HCT116 (cell line): Measurements from ENCODE around the gene MYBPC3. TPM values are rescaled to one million over a fixed set of nuclear protein-coding genes. Genes with fewer than 3 reads are reported as not detected.

Source experiments
- ATAC-seq: fragments of 200-7000 bp; cut with Tn5 transposase; 2 replicates; pipeline ENCODE4 v1.9.1; 2020; ENCODE audit warnings: mild to moderate bottlenecking, moderate library complexity
- BruUV-seq: library from RNA; stranded (reverse); fragments of 400-500 nt; replicated peaks from 2 replicates; lab custom pipeline; 2021; lab: Mats Ljungman, UMichigan
- CTCF ChIA-PET: fragments of 300-600 bp; sonication (Branson Sonifier 250); formaldehyde crosslinking; loops from one replicate; lab custom pipeline; 2021; ENCODE audit warnings: antibody characterized with exemption; lab: Charles Lee
- POLR2A ChIA-PET: fragments of 300-600, 350-600 bp; sonication (Branson Sonifier 250); formaldehyde crosslinking; loops from one replicate; lab custom pipeline; 2021; ENCODE audit warnings: antibody characterized with exemption; lab: Charles Lee
- RAD21 ChIA-PET, 2 experiments: fragments of 300-600 bp; sonication (Branson Sonifier 250); formaldehyde crosslinking; loops; one replicate each; lab custom pipeline; 2023; ENCODE audit warnings: low total read pairs in 2 of 2; ENCODE audit not compliant: uncharacterized antibody in 2 of 2, unreplicated experiment in 2 of 2, low non-redundant PET in 1 of 2; lab: Charles Lee
- DNase-seq: peaks from one replicate; pipeline ENCODE4 v3.0.0-alpha.2; 2010; ENCODE audit warnings: low read depth, low spot score
- H2AFZ ChIP-seq: fragments of 200-600 bp; shearing (Covaris generic), sonication (generic); 2 replicates; pipeline ENCODE4 v1.6.1; 2017; ENCODE audit warnings: low read depth, mixed run types, mixed read lengths, antibody characterized with exemption, low read length; ENCODE audit not compliant: poor library complexity, severe bottlenecking
- H3K27ac ChIP-seq: 2 replicates; pipeline ENCODE4 v1.5.1; 2012; ENCODE audit warnings: low read depth, low read length
- H3K27me3 ChIP-seq: fragments of 200-600 bp; sonication (generic); 2 replicates; pipeline ENCODE4 v1.6.1; 2016; ENCODE audit warnings: mixed run types, low read length, mixed read lengths; ENCODE audit not compliant: insufficient read depth
- H3K36me3 ChIP-seq, 2 experiments: fragments of 200-500 bp in 1 of 2; fragments of 200-600 bp in 1 of 2; sonication (Bioruptor generic) in 1 of 2; sonication (generic) in 1 of 2; 2 replicates each; pipeline versions ENCODE4 v1.5.1 to v1.6.1; 2014 to 2016; ENCODE audit warnings: low read length in 2 of 2, inconsistent platforms in 1 of 2, mixed read lengths in 1 of 2, mixed run types in 1 of 2; ENCODE audit not compliant: insufficient read depth in 2 of 2, control insufficient read depth in 1 of 2
- H3K4me1 ChIP-seq, 2 experiments: fragments of 200-600 bp in 1 of 2; sonication (generic) in 1 of 2; 2 replicates each; pipeline versions ENCODE4 v1.5.1 to v1.6.1; 2012 to 2017; ENCODE audit warnings: low read length in 2 of 2, inconsistent platforms in 1 of 2, mild to moderate bottlenecking in 1 of 2, mixed read lengths in 1 of 2, mixed run types in 1 of 2, moderate library complexity in 1 of 2; ENCODE audit not compliant: insufficient read depth in 2 of 2, control insufficient read depth in 1 of 2
- H3K4me2 ChIP-seq: fragments of 200-600 bp; sonication (generic); 2 replicates; pipeline ENCODE4 v1.6.1; 2017; ENCODE audit warnings: mixed run types, low read length, mixed read lengths
- H3K4me3 ChIP-seq, 2 experiments: fragments of 200-600 bp in 1 of 2; sonication (generic) in 1 of 2; replicated peaks in 1 of 2; 2 replicates each; pipeline ENCODE4 v1.5.1; 2011 to 2016; ENCODE audit warnings: low read length in 2 of 2, control low read depth in 1 of 2, low read depth in 1 of 2, mild to moderate bottlenecking in 1 of 2, mixed read lengths in 1 of 2, mixed run types in 1 of 2
- H3K79me2 ChIP-seq: fragments of 200-600 bp; sonication (generic); 2 replicates; pipeline ENCODE4 v1.6.1; 2017; ENCODE audit warnings: mild to moderate bottlenecking, mixed run types, low read length, moderate library complexity, mixed read lengths; ENCODE audit not compliant: insufficient read depth
- H3K9ac ChIP-seq: fragments of 200-600 bp; sonication (generic); 2 replicates; pipeline ENCODE4 v1.6.1; 2016; ENCODE audit warnings: low read length, mixed read lengths
- H3K9me2 ChIP-seq: fragments of 200-600 bp; sonication (generic), shearing (Covaris generic); 2 replicates; pipeline ENCODE4 v1.6.1; 2017; ENCODE audit warnings: mixed run types, mild to moderate bottlenecking, moderate library complexity; ENCODE audit not compliant: insufficient read depth
- H3K9me3 ChIP-seq, 2 experiments: fragments of 200-500 bp in 1 of 2; fragments of 200-600 bp in 1 of 2; sonication (Bioruptor generic) in 1 of 2; sonication (generic) in 1 of 2; 2 replicates each; pipeline ENCODE4 v1.6.1; 2014 to 2017; ENCODE audit warnings: low read length in 2 of 2, mixed read lengths in 2 of 2, inconsistent platforms in 1 of 2, low read depth in 1 of 2, mild to moderate bottlenecking in 1 of 2, mixed run types in 1 of 2, moderate library complexity in 1 of 2; ENCODE audit not compliant: control insufficient read depth in 1 of 2, insufficient read depth in 1 of 2
- H4K20me1 ChIP-seq: fragments of 200-600 bp; sonication (generic), shearing (Covaris generic); 2 replicates; pipeline ENCODE4 v1.6.1; 2017; ENCODE audit warnings: mixed run types, mild to moderate bottlenecking, moderate library complexity; ENCODE audit not compliant: insufficient read depth
- CBX3 ChIP-seq: IDR thresholded peaks from 2 replicates; pipeline ENCODE4 v1.6.1; 2012; ENCODE audit warnings: low read depth
- CEBPB ChIP-seq: IDR thresholded peaks from 2 replicates; pipeline ENCODE4 v1.6.1; 2012; ENCODE audit warnings: low read depth
- EGR1 ChIP-seq: IDR thresholded peaks from 2 replicates; pipeline ENCODE4 v1.6.1; 2012; ENCODE audit warnings: low read depth
- ELF1 ChIP-seq: IDR thresholded peaks from 2 replicates; pipeline ENCODE4 v1.6.1; 2012; ENCODE audit warnings: low read depth, borderline replicate concordance
- EZH2 ChIP-seq: fragments of 200-600 bp; sonication (generic); IDR thresholded peaks from 2 replicates; pipeline ENCODE4 v1.6.1; 2017; ENCODE audit warnings: antibody characterized with exemption, mixed run types
- EZH2phosphoT487 ChIP-seq: fragments of 200-600 bp; IDR thresholded peaks from 2 replicates; pipeline ENCODE4 v1.6.1; 2018; ENCODE audit warnings: antibody characterized with exemption, borderline replicate concordance
- JUND ChIP-seq: IDR thresholded peaks from 2 replicates; pipeline ENCODE4 v1.6.1; 2012
- POLR2A ChIP-seq: IDR thresholded peaks from 2 replicates; pipeline ENCODE4 v1.7.0; 2011; ENCODE audit warnings: borderline replicate concordance; ENCODE audit not compliant: insufficient read depth, insufficient read length; ENCODE audit errors: extremely low read depth
- SIN3A ChIP-seq: IDR thresholded peaks from 2 replicates; pipeline ENCODE4 v1.6.1; 2012; ENCODE audit warnings: low read depth
- SP1 ChIP-seq: IDR thresholded peaks from 2 replicates; pipeline ENCODE4 v1.6.1; 2012; ENCODE audit warnings: low read depth
- SRF ChIP-seq: IDR thresholded peaks from 2 replicates; pipeline ENCODE4 v1.6.1; 2012; ENCODE audit warnings: low read depth
- YY1 ChIP-seq: IDR thresholded peaks from 2 replicates; pipeline ENCODE4 v1.6.1; 2011; ENCODE audit warnings: low read length, low read depth, moderate library complexity, mild to moderate bottlenecking; ENCODE audit not compliant: insufficient replicate concordance; ENCODE audit errors: extremely low read depth
- ZFX ChIP-seq: fragments of 450-650 bp; IDR thresholded peaks from 2 replicates; pipeline ENCODE4 v1.6.1; 2017
- ZNF274 ChIP-seq: fragments of 200-500 bp; sonication (Bioruptor generic); IDR thresholded peaks from 2 replicates; pipeline ENCODE4 v1.6.1; 2014; ENCODE audit warnings: mild to moderate bottlenecking, low read depth, low read length, inconsistent platforms
- intact Hi-C: fragments of 100-400 bp; cut with micrococcal nuclease; formaldehyde crosslinking; loops from 2 replicates; pipeline ENCODE4 v1.10.0; 2022
- total RNA-seq: library from RNA; stranded (reverse); gene quantifications from one replicate; pipeline ENCODE4 v1.2.1, GENCODE V29; 2021; ENCODE audit not compliant: unreplicated experiment
- TF ChIP-seq, protein P1 (sequence below): IDR thresholded peaks from 2 replicates; pipeline ENCODE4 v1.6.1; 2011; ENCODE audit warnings: mild to moderate bottlenecking, low read length, moderate library complexity; ENCODE audit not compliant: insufficient replicate concordance; ENCODE audit errors: extremely low read depth
- TF ChIP-seq, protein P2 (sequence below), 3 experiments: fragments of 200-600 bp in 1 of 3; sonication (generic) in 1 of 3; IDR thresholded peaks in 2 of 3; conservative IDR thresholded peaks in 1 of 3; 2 replicates each; pipeline ENCODE4 v1.5.1; 2012 to 2017; ENCODE audit warnings: low read depth in 2 of 3, low read length in 2 of 3, antibody characterized with exemption in 1 of 3, borderline replicate concordance in 1 of 3, control low read depth in 1 of 3, mild to moderate bottlenecking in 1 of 3, mixed read lengths in 1 of 3, mixed run types in 1 of 3, moderate library complexity in 1 of 3; ENCODE audit not compliant: insufficient read depth in 1 of 3
- TF ChIP-seq, protein P3 (sequence below): IDR thresholded peaks from 2 replicates; pipeline ENCODE4 v1.6.1; 2012
- TF ChIP-seq, protein P4 (sequence below): IDR thresholded peaks from 2 replicates; pipeline ENCODE4 v1.6.1; 2012; ENCODE audit warnings: low read depth

Gene MYBPC3
- total RNA-seq, 1 experiment from 2014 or later, result 0.25 TPM

DNA sequence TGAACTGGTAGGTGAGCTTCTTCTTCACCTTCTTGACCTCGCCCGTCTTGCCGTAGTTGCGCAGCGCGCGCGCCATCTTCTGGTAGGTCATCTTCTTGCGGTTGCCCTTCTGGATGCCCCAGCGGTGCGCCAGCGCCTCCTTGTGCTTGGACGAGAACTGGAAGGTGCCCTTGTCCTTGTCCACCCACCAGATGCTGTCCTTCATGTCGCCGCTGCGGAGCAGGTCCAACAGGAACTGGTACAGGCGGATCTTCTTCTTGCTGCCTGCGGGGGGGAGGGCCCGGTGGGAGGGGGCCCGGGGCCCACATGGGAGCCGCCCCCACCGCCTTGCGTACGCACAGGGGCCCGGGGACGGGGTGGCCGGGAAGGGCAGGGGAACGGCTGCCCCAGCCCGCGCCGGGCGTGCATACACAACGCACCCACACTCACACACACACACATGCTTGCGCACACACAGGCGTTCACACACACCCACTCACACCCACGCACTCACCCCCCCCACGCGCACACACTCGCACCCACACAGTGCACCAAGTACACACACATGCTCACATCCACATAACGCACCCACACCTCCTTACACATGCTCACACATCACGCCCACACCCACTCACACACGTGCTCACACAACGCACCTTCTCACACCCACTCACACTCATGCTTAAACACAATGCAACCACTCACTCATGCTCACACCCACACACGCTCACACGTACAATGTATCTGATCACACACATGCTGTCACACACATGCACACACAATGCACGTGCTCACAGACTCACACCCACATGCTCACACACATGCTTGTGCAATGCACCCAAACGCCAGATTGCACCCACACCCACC, 3.0 kb upstream of the MYBPC3 start:
- peak; percentile 95 for ATAC-seq
- intact Hi-C loops, result loop anchor here (1.0 to 10.0 kb wide), 5 partner anchors 85 to 466 kb away; partner anchors contain the start of genes MADD and NR1H3
- ChIA-PET POLR2A (interaction anchor here (0.9 kb wide), 1 partner anchor 107 kb away, joined by 3 read pairs; the partner anchor contains the start of gene ACP2), RAD21 (interaction anchor here (0.7 to 0.9 kb wide), 4 partner anchors 121 to 672 kb away, joined by 3 to 5 read pairs (median 4); no protein-coding TSS in a partner anchor), CTCF (interaction anchor here (0.5 to 2.0 kb wide), 23 partner anchors 19 to 1021 kb away, joined by 3 to 11 read pairs (median 4); partner anchors contain the start of gene ACP2)
- Histone ChIP-seq H2AFZ (no peak overlapping the region), H3K9me3 (no peaks in the 10 kb centered on the region), H3K9me2 (no peaks in the 10 kb centered on the region), H3K27me3 (no peaks in the 10 kb centered on the region), H3K4me2 (peak overlapping the region; percentile 63), H3K4me1 (peaks cover 0 to 13% of the 10 kb centered on the region in 2 experiments; a peak in 2 of 4 replicates), H4K20me1 (no peaks in the 10 kb centered on the region), H3K4me3 (peak overlapping the region; percentile 13 to 42), H3K36me3 (no peaks in the 10 kb centered on the region), H3K27ac (peak overlapping the region; percentile 8; the same call in 1 of the 2 replicates), H3K79me2 (no peaks in the 10 kb centered on the region), H3K9ac (0 out of 2 replicates have a peak overlapping the region, but pooled peaks have one; percentile 30)
- DNase-seq, result peak; percentile 92
- no TSS peak for BruUV-seq
- TF ChIP-seq SRF (no peak), EZH2phosphoT487 (no peak), ELF1 (no peak), CEBPB (no peak), JUND (no peak), EGR1 (peak; percentile 17; the same call in 1 of the 2 replicates), ZFX (peak; percentile 49; the same call in 1 of the 2 replicates), ZNF274 (no peak), CBX3 (peak; percentile 77; the same call in 1 of the 2 replicates), YY1 (peak; percentile 71), SIN3A (no peak), EZH2 (no peak), POLR2A (peak; percentile 48), SP1 (no peak)
- TF ChIP-seq, protein P1, sequence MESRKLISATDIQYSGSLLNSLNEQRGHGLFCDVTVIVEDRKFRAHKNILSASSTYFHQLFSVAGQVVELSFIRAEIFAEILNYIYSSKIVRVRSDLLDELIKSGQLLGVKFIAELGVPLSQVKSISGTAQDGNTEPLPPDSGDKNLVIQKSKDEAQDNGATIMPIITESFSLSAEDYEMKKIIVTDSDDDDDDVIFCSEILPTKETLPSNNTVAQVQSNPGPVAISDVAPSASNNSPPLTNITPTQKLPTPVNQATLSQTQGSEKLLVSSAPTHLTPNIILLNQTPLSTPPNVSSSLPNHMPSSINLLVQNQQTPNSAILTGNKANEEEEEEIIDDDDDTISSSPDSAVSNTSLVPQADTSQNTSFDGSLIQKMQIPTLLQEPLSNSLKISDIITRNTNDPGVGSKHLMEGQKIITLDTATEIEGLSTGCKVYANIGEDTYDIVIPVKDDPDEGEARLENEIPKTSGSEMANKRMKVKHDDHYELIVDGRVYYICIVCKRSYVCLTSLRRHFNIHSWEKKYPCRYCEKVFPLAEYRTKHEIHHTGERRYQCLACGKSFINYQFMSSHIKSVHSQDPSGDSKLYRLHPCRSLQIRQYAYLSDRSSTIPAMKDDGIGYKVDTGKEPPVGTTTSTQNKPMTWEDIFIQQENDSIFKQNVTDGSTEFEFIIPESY, result peak; percentile 53
- TF ChIP-seq, protein P2, sequence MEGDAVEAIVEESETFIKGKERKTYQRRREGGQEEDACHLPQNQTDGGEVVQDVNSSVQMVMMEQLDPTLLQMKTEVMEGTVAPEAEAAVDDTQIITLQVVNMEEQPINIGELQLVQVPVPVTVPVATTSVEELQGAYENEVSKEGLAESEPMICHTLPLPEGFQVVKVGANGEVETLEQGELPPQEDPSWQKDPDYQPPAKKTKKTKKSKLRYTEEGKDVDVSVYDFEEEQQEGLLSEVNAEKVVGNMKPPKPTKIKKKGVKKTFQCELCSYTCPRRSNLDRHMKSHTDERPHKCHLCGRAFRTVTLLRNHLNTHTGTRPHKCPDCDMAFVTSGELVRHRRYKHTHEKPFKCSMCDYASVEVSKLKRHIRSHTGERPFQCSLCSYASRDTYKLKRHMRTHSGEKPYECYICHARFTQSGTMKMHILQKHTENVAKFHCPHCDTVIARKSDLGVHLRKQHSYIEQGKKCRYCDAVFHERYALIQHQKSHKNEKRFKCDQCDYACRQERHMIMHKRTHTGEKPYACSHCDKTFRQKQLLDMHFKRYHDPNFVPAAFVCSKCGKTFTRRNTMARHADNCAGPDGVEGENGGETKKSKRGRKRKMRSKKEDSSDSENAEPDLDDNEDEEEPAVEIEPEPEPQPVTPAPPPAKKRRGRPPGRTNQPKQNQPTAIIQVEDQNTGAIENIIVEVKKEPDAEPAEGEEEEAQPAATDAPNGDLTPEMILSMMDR (IDR thresholded peaks at IDR 0.05 in 2 of 3, conservative IDR thresholded peaks at IDR 0.05 in 1 of 3; ENCODE audit: borderline replicate concordance in 1 of 3, insufficient read depth in 1 of 3, low read depth in 2 of 3, low read length in 2 of 3), result peak; percentile 96 to 100 (median 98)
- TF ChIP-seq, protein P3, sequence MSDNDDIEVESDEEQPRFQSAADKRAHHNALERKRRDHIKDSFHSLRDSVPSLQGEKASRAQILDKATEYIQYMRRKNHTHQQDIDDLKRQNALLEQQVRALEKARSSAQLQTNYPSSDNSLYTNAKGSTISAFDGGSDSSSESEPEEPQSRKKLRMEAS, result no peak
- TF ChIP-seq, protein P4, sequence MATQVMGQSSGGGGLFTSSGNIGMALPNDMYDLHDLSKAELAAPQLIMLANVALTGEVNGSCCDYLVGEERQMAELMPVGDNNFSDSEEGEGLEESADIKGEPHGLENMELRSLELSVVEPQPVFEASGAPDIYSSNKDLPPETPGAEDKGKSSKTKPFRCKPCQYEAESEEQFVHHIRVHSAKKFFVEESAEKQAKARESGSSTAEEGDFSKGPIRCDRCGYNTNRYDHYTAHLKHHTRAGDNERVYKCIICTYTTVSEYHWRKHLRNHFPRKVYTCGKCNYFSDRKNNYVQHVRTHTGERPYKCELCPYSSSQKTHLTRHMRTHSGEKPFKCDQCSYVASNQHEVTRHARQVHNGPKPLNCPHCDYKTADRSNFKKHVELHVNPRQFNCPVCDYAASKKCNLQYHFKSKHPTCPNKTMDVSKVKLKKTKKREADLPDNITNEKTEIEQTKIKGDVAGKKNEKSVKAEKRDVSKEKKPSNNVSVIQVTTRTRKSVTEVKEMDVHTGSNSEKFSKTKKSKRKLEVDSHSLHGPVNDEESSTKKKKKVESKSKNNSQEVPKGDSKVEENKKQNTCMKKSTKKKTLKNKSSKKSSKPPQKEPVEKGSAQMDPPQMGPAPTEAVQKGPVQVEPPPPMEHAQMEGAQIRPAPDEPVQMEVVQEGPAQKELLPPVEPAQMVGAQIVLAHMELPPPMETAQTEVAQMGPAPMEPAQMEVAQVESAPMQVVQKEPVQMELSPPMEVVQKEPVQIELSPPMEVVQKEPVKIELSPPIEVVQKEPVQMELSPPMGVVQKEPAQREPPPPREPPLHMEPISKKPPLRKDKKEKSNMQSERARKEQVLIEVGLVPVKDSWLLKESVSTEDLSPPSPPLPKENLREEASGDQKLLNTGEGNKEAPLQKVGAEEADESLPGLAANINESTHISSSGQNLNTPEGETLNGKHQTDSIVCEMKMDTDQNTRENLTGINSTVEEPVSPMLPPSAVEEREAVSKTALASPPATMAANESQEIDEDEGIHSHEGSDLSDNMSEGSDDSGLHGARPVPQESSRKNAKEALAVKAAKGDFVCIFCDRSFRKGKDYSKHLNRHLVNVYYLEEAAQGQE, result no peak
